Upper lobe of left lung (tissue), 4 donors: ENCODE data around the gene PCBP4.

Experiments
- EP300 ChIP-seq, 4 donors: sonication (generic); formaldehyde crosslinking; IDR thresholded peaks; one replicate each; pipeline ENCODE4 v1.5.1; 2017; ENCODE audit warnings: antibody characterized with exemption in 4 of 4, control low read depth in 2 of 4
- POLR2A ChIP-seq, 4 donors: fragments of 450-650 bp; IDR thresholded peaks; one replicate each; pipeline ENCODE4 v1.5.1; 2016 to 2017; ENCODE audit warnings: antibody characterized with exemption in 4 of 4, mild to moderate bottlenecking in 2 of 4
- POLR2AphosphoS5 ChIP-seq, 2 donors: sonication (generic); formaldehyde crosslinking; IDR thresholded peaks; one replicate each; pipeline ENCODE4 v1.5.1; 2017; ENCODE audit warnings: antibody characterized with exemption in 2 of 2
- TF ChIP-seq, protein P1 (sequence below), 6 experiments: fragments of 450-650 bp in 4 of 6; fragments of 200-600 bp in 2 of 6; sonication (generic) in 2 of 6; IDR thresholded peaks; one replicate each; pipeline ENCODE4 v1.5.1; 2016 to 2019; ENCODE audit warnings: antibody characterized with exemption in 6 of 6

DNA sequence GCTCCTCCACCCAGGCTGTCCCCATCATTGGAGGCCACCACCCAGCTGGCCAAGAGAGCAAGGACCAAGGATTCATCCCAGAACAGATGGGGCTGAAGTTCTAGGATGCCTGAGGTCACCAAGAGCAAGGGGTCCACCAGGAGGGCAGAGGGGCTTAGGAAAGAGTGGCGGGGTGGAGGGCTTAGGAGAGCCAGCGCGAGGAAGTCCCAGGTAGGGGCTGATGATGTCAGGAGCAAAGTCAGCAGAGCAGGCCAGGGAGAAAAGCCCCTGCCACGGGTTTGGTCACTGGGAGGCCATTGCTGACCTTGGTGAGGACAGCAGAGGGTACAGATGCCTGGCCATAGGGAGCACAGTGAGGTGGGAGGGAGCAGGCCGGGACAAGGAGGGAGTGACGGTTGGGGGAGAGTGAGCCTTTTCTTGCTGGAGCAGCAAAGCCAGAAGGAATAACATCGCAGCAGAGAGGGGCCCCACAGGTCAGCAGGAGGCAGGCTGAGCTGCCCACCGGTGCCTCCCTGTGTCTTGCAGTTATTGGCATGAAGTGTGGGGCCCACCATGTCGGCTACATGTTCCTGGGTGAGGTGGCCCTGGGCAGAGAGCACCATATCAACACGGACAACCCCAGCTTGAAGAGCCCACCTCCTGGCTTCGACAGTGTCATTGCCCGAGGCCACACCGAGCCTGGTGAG, 19.9 kb downstream of the PCBP4 start:
- TF ChIP-seq POLR2AphosphoS5 (IDR thresholded peaks at IDR 0.05) (no peak), EP300 (IDR thresholded peaks at IDR 0.05) (no peak), POLR2A (IDR thresholded peaks at IDR 0.05) (no peak)
- TF ChIP-seq, protein P1, sequence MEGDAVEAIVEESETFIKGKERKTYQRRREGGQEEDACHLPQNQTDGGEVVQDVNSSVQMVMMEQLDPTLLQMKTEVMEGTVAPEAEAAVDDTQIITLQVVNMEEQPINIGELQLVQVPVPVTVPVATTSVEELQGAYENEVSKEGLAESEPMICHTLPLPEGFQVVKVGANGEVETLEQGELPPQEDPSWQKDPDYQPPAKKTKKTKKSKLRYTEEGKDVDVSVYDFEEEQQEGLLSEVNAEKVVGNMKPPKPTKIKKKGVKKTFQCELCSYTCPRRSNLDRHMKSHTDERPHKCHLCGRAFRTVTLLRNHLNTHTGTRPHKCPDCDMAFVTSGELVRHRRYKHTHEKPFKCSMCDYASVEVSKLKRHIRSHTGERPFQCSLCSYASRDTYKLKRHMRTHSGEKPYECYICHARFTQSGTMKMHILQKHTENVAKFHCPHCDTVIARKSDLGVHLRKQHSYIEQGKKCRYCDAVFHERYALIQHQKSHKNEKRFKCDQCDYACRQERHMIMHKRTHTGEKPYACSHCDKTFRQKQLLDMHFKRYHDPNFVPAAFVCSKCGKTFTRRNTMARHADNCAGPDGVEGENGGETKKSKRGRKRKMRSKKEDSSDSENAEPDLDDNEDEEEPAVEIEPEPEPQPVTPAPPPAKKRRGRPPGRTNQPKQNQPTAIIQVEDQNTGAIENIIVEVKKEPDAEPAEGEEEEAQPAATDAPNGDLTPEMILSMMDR (IDR thresholded peaks at IDR 0.05) = no peak
